Lower lobe of right lung (tissue), 2 donors: ENCODE measurements around the gene IGLL5. TPM values are rescaled to one million over a fixed set of nuclear protein-coding genes. Genes with fewer than 3 reads are reported as not detected.

ENCODE experiments used
- ATAC-seq, 2 donors: fragments of 200-7000 bp; cut with Tn5 transposase; one replicate each; pipeline ENCODE4 v1.9.1; 2020 to 2022; ENCODE audit warnings: mild to moderate bottlenecking in 2 of 2, moderate library complexity in 2 of 2
- DNase-seq: peaks from one replicate; pipeline ENCODE4 v3.0.0-alpha.2; 2020
- H3K27ac ChIP-seq: fragments of 200-600 bp; one replicate; pipeline ENCODE4 v1.8.0; 2022
- H3K27me3 ChIP-seq: fragments of 200-600 bp; one replicate; pipeline ENCODE4 v1.8.0; 2022; ENCODE audit warnings: low read depth
- H3K36me3 ChIP-seq: fragments of 200-600 bp; one replicate; pipeline ENCODE4 v1.8.0; 2022; ENCODE audit warnings: mild to moderate bottlenecking
- H3K4me1 ChIP-seq: fragments of 200-600 bp; one replicate; pipeline ENCODE4 v1.8.0; 2022
- H3K4me3 ChIP-seq: fragments of 200-600 bp; one replicate; pipeline ENCODE4 v1.8.0; 2022; ENCODE audit warnings: mild to moderate bottlenecking
- H3K9me3 ChIP-seq: fragments of 200-600 bp; one replicate; pipeline ENCODE4 v1.8.0; 2022
- CTCF ChIP-seq: fragments of 200-600 bp; IDR thresholded peaks from one replicate; pipeline ENCODE4 v1.8.0; 2022; ENCODE audit warnings: antibody characterized with exemption, mild to moderate bottlenecking
- intact Hi-C: fragments of 100-400 bp; cut with DNase I; formaldehyde crosslinking; loops from one replicate; pipeline ENCODE4 v1.11.0; 2022
- total RNA-seq: library from RNA; stranded (reverse); fragmentation: NEBNext Ultra II Directional; extraction: Animal tissue kit (Norgen Biotek cat#: 25700); gene quantifications from one replicate; pipeline ENCODE4 v1.2.1, GENCODE V29; 2021
- donor health status: DM: no; HTN: yes; CAD: no; lungs with severe emphysema.

Gene IGLL5
- total RNA-seq, 1 donor from 2014 or later, result 11.1 TPM

GRCh38 chr22:22916215-22916951 lies 28.8 kb downstream of the IGLL5 start:
- Histone ChIP-seq H3K27me3 (no peaks in the 10 kb centered on the region), H3K27ac (no peak overlapping the region), H3K4me3 (no peak overlapping the region), H3K4me1 (no peaks in the 10 kb centered on the region), H3K36me3 (no peaks in the 10 kb centered on the region), H3K9me3 (no peaks in the 10 kb centered on the region)
- no peak for ATAC-seq
- intact Hi-C loops, result no loop called here
- DNase-seq, result no peak
- no peak for TF ChIP-seq CTCF

DNA sequence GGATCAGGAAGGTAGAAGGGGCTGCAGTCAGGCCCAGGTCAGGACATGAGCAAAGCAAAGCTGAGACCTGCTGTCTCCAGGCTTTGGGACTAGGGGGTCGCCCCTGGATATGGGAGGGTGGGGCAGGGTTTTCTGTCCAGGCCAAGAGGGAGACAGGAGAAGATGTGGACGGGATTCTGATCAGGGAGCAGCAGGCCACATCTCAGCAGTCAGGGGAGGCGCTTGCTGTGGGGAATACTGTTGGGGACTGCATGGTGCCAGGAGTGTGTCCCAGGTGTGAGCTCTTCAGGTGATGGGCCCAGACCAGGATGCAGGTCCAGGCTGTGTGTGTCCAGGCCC lies 29.3 kb downstream of the IGLL5 start:
- Histone ChIP-seq H3K27me3 (no peaks in the 10 kb centered on the region), H3K36me3 (no peaks in the 10 kb centered on the region), H3K9me3 (no peaks in the 10 kb centered on the region), H3K4me3 (no peak overlapping the region), H3K4me1 (no peaks in the 10 kb centered on the region), H3K27ac (no peak overlapping the region)
- intact Hi-C loops, result no loop called here
- DNase-seq, result no peak
- no peak for TF ChIP-seq CTCF
- ATAC-seq, result no peak

GRCh38 chr22:22917377-22917776 lies 29.8 kb downstream of the IGLL5 start:
- intact Hi-C loops, result no loop called here
- TF ChIP-seq CTCF, result no peak
- DNase-seq, result no peak
- Histone ChIP-seq H3K36me3 (no peaks in the 10 kb centered on the region), H3K27ac (no peak overlapping the region), H3K27me3 (no peaks in the 10 kb centered on the region), H3K4me3 (no peak overlapping the region), H3K9me3 (no peaks in the 10 kb centered on the region), H3K4me1 (no peaks in the 10 kb centered on the region)
- ATAC-seq, result no peak

DNA sequence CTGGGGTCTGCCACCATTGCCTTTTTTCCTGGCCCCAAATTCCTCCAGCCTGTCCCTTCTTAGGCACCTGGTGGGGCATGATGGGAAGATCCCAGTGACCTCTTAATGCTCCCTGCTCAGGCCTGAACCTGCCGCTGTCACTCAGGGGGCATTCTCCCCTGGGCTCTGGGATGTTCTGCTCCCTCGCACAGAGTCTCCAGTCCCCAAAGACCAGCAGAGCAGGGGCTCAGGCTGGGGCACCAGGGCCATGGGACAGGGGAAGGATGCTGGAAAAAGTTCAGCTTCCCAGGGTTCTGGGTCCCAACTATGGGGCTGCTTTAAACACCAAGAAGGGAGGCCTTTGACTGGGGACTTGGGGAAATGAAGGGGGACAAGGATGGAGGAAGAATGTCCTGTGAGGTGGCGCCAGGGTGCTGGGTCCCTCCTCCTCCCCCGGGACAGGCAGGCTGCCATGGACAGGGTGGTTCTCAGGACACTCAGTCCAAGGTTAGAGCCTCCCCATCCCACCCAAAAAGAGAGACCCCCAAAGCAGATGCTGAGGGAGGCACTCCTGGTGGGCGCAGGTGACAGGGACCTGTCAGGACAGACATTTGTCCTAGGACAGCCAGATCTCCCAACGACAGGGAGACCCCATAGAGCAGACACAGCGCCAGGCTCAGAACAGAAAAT lies 30.8 kb downstream of the IGLL5 start:
- intact Hi-C loops, result no loop called here
- Histone ChIP-seq H3K27me3 (no peaks in the 10 kb centered on the region), H3K27ac (no peak overlapping the region), H3K9me3 (no peaks in the 10 kb centered on the region), H3K36me3 (no peaks in the 10 kb centered on the region), H3K4me1 (no peaks in the 10 kb centered on the region), H3K4me3 (no peak overlapping the region)
- no peak for ATAC-seq
- TF ChIP-seq CTCF, result no peak
- no peak for DNase-seq

- Histone ChIP-seq H3K4me1 (no peaks in the 10 kb centered on the region), H3K4me3 (no peak overlapping the region), H3K27me3 (no peaks in the 10 kb centered on the region), H3K27ac (no peak overlapping the region), H3K9me3 (no peaks in the 10 kb centered on the region), H3K36me3 (no peaks in the 10 kb centered on the region)
- ATAC-seq, result no peak
- intact Hi-C loops, result no loop called here
- no peak for DNase-seq
- TF ChIP-seq CTCF, result no peak
Observed at GRCh38 chr22:22919041-22919440, 31.4 kb downstream of the IGLL5 start.
